Thyroid gland (tissue), 4 donors: ENCODE measurements around the gene MAK.

ENCODE experiments used
- CTCF ChIP-seq, 6 experiments: fragments of 200-600 bp in 3 of 6; fragments of 450-650 bp in 3 of 6; sonication (generic) in 3 of 6; IDR thresholded peaks; one replicate each; pipeline ENCODE4 v1.5.1; 2016 to 2019; ENCODE audit warnings: antibody characterized with exemption in 6 of 6, mild to moderate bottlenecking in 2 of 6, inconsistent platforms in 1 of 6, moderate library complexity in 1 of 6
- POLR2A ChIP-seq, 2 donors: fragments of 450-650 bp; IDR thresholded peaks; one replicate each; pipeline ENCODE4 v1.6.1; 2017; ENCODE audit warnings: antibody characterized with exemption in 2 of 2, mild to moderate bottlenecking in 2 of 2, moderate library complexity in 1 of 2

- TF ChIP-seq CTCF (IDR thresholded peaks at IDR 0.05) (no peak), POLR2A (IDR thresholded peaks at IDR 0.05) (no peak)
Measured at GRCh38 chr6:10877012-10877411, 38.7 kb upstream of the MAK start.
